Astrocyte of the hippocampus (primary cell): ENCODE results near the gene CAMK1D.

Source experiments
- DNase-seq: peaks from one replicate; pipeline ENCODE4 v3.0.0; 2011; ENCODE audit warnings: low read depth, low spot score

CAMK1D gene

GRCh38 chr10:12465385-12466136 is 116.2 kb downstream of the CAMK1D start:
- DNase-seq = no peak

- peak; percentile 8 for DNase-seq
These were observed 117.5 kb downstream of the CAMK1D start for GRCh38 chr10:12466704-12467305.

GRCh38 chr10:12469345-12469744 is 120.0 kb downstream of the CAMK1D start:
- no peak for DNase-seq

GRCh38 chr10:12470719-12471118 is 121.4 kb downstream of the CAMK1D start:
- no peak for DNase-seq

GRCh38 chr10:12471135-12471534 is 121.8 kb downstream of the CAMK1D start:
- no peak for DNase-seq

GRCh38 chr10:12473491-12473890 is 124.1 kb downstream of the CAMK1D start:
- no peak for DNase-seq

- DNase-seq = no peak
These were observed 125.5 kb downstream of the CAMK1D start for GRCh38 chr10:12474727-12475412.

- no peak for DNase-seq
These were observed 127.3 kb downstream of the CAMK1D start for GRCh38 chr10:12476656-12477055.

- DNase-seq = no peak
These were observed 130.1 kb downstream of the CAMK1D start for GRCh38 chr10:12479437-12479844.

GRCh38 chr10:12479924-12480323 is 130.6 kb downstream of the CAMK1D start:
- DNase-seq = no peak

- DNase-seq = no peak
These were observed 131.1 kb downstream of the CAMK1D start for GRCh38 chr10:12480440-12480839.

- DNase-seq = no peak
These were observed 132.6 kb downstream of the CAMK1D start for GRCh38 chr10:12481924-12482323.

GRCh38 chr10:12482587-12482986 is 133.2 kb downstream of the CAMK1D start:
- no peak for DNase-seq

- no peak for DNase-seq
These were observed 134.9 kb downstream of the CAMK1D start for GRCh38 chr10:12484002-12484918.

- no peak for DNase-seq
These were observed 135.8 kb downstream of the CAMK1D start for GRCh38 chr10:12484941-12485805.

- DNase-seq = no peak
These were observed 138.0 kb downstream of the CAMK1D start for GRCh38 chr10:12487366-12487765.

GRCh38 chr10:12488626-12489025 is 139.3 kb downstream of the CAMK1D start:
- DNase-seq = no peak

GRCh38 chr10:12489357-12489756 is 140.0 kb downstream of the CAMK1D start:
- DNase-seq = no peak

GRCh38 chr10:12489806-12490205 is 140.5 kb downstream of the CAMK1D start:
- DNase-seq = no peak

- DNase-seq = no peak
These were observed 141.6 kb downstream of the CAMK1D start for GRCh38 chr10:12490963-12491362.

- no peak for DNase-seq
These were observed 142.1 kb downstream of the CAMK1D start for GRCh38 chr10:12491491-12491890.
